PC-9 (cell line): ENCODE results near the gene ITK. TPM values are rescaled to one million over a fixed set of nuclear protein-coding genes. Genes with fewer than 3 reads are reported as not detected.

ENCODE experiments used
- BruUV-seq: library from RNA; stranded (reverse); fragments of 400-500 nt; replicated peaks from 2 replicates; lab custom pipeline; 2021; lab: Mats Ljungman, UMichigan
- CTCF ChIA-PET: fragments of 300-600 bp; sonication (Branson Sonifier 250); formaldehyde crosslinking; loops from one replicate; lab custom pipeline; 2022; ENCODE audit warnings: antibody characterized with exemption; lab: Charles Lee
- POLR2A ChIA-PET: fragments of 300-600 bp; sonication (Branson Sonifier 250); formaldehyde crosslinking; loops from one replicate; lab custom pipeline; 2022; ENCODE audit warnings: antibody characterized with exemption; ENCODE audit not compliant: unreplicated experiment; lab: Charles Lee
- DNase-seq, 2 experiments: peaks; one replicate each; pipeline versions ENCODE4 v3.0.0 to v3.0.0-alpha.2; 2015 to 2022; ENCODE audit warnings: mixed read lengths in 1 of 2
- H2AFZ ChIP-seq: fragments of 200-600 bp; sonication (generic); 2 replicates; pipeline ENCODE4 v1.8.1; 2017; ENCODE audit warnings: antibody characterized with exemption
- H3F3A ChIP-seq: fragments of 200-600 bp; sonication (generic); 2 replicates; pipeline ENCODE4 v1.8.1; 2017; ENCODE audit warnings: antibody characterized with exemption, mild to moderate bottlenecking, low read depth; ENCODE audit not compliant: insufficient read depth
- H3K27ac ChIP-seq: fragments of 200-600 bp; sonication (generic); 2 replicates; pipeline ENCODE4 v1.6.1; 2016; ENCODE audit warnings: mixed run types
- H3K27me3 ChIP-seq: fragments of 200-600 bp; sonication (generic); 2 replicates; pipeline ENCODE4 v1.6.1; 2016; ENCODE audit warnings: low read depth, mixed run types; ENCODE audit not compliant: insufficient read depth
- H3K36me3 ChIP-seq: fragments of 200-600 bp; sonication (generic); 2 replicates; pipeline ENCODE4 v1.6.1; 2016; ENCODE audit warnings: low read depth, mixed run types
- H3K4me1 ChIP-seq: fragments of 200-600 bp; sonication (generic); replicated peaks from 2 replicates; pipeline ENCODE4 v1.6.1; 2016; ENCODE audit warnings: mixed run types; ENCODE audit not compliant: insufficient read depth
- H3K4me2 ChIP-seq: fragments of 200-600 bp; sonication (generic); 2 replicates; pipeline ENCODE4 v1.6.1; 2017; ENCODE audit warnings: mixed run types
- H3K4me3 ChIP-seq: fragments of 200-600 bp; sonication (generic); 2 replicates; pipeline ENCODE4 v1.6.1; 2016; ENCODE audit warnings: mixed run types
- H3K79me2 ChIP-seq: fragments of 200-600 bp; sonication (generic); 2 replicates; pipeline ENCODE4 v1.6.1; 2017; ENCODE audit warnings: low read depth, mixed run types
- H3K9me2 ChIP-seq: fragments of 200-600 bp; sonication (generic); 2 replicates; pipeline ENCODE4 v1.8.1; 2017; ENCODE audit warnings: mild to moderate bottlenecking; ENCODE audit not compliant: insufficient read depth
- H3K9me3 ChIP-seq: fragments of 200-600 bp; sonication (generic); 2 replicates; pipeline ENCODE4 v1.8.1; 2016; ENCODE audit warnings: low read depth; ENCODE audit not compliant: insufficient read depth
- H4K20me1 ChIP-seq: fragments of 200-600 bp; sonication (generic); 2 replicates; pipeline ENCODE4 v1.8.1; 2017; ENCODE audit not compliant: insufficient read depth
- CTCF ChIP-seq: fragments of 200-600 bp; sonication (generic); conservative IDR thresholded peaks from 2 replicates; pipeline ENCODE4 v1.6.1; 2017; ENCODE audit warnings: mixed run types, antibody characterized with exemption, mild to moderate bottlenecking, moderate library complexity
- EZH2 ChIP-seq: fragments of 200-600 bp; sonication (generic); IDR thresholded peaks from 2 replicates; pipeline ENCODE4 v1.8.0; 2017; ENCODE audit warnings: antibody characterized with exemption, low read depth
- intact Hi-C: fragments of 100-400 bp; cut with micrococcal nuclease; formaldehyde crosslinking; loops from one replicate; pipeline ENCODE4 v1.10.0; 2022; ENCODE audit not compliant: unreplicated experiment
- total RNA-seq: library from RNA; stranded (reverse); gene quantifications from 2 replicates; pipeline ENCODE4 v1.2.3, GENCODE V29; 2021

The ITK gene
- total RNA-seq, 1 experiment from 2014 or later, result not detected

GRCh38 chr5:157164521-157164920 is 16.1 kb upstream of the ITK start:
- Histone ChIP-seq H3K27me3 (peaks cover 94% of the 10 kb centered on the region), H3K4me1 (no peaks in the 10 kb centered on the region), H2AFZ (no peak overlapping the region), H3K9me2 (no peaks in the 10 kb centered on the region), H3K4me3 (no peak overlapping the region), H3K36me3 (no peaks in the 10 kb centered on the region), H3K27ac (no peak overlapping the region), H3F3A (no peaks in the 10 kb centered on the region), H3K79me2 (no peaks in the 10 kb centered on the region), H4K20me1 (no peaks in the 10 kb centered on the region), H3K4me2 (no peak overlapping the region), H3K9me3 (no peaks in the 10 kb centered on the region)
- DNase-seq, result no peak
- TF ChIP-seq CTCF (no peak), EZH2 (no peak)
- ChIA-PET CTCF (no interaction called here), POLR2A (no interaction called here)
- no TSS peak for BruUV-seq
- intact Hi-C loops, result no loop called here

DNA sequence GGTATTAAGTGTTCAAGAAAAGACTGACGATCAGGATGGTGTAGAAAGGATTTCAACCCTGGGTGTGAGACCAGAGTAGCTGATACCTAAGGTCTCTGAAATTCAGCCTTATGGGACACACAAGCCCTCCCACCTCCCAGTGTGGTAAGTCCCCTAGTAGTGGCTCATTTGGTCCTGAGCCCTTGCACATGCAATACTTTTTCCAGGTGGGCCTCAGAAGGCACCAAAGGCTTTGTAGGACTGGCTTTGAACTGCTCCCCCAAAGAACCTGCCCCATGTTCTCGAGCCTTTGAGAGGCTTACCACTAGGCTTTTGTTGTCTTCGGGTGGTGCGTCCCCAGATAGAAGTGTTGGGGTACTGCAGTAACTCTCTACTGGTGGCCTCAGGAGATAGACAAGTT is 15.4 kb upstream of the ITK start:
- Histone ChIP-seq H3K79me2 (no peaks in the 10 kb centered on the region), H3K36me3 (no peaks in the 10 kb centered on the region), H3K4me3 (no peak overlapping the region), H3K9me2 (no peaks in the 10 kb centered on the region), H3K4me2 (no peak overlapping the region), H4K20me1 (no peaks in the 10 kb centered on the region), H3K27me3 (peaks cover 87% of the 10 kb centered on the region), H3K27ac (no peak overlapping the region), H3K9me3 (no peaks in the 10 kb centered on the region), H3F3A (no peaks in the 10 kb centered on the region), H3K4me1 (no peaks in the 10 kb centered on the region), H2AFZ (no peak overlapping the region)
- TF ChIP-seq EZH2 (no peak), CTCF (no peak)
- POLR2A ChIA-PET, result no interaction called here
- CTCF ChIA-PET, result no interaction called here
- no TSS peak for BruUV-seq
- DNase-seq, result no peak
- intact Hi-C loops, result no loop called here

GRCh38 chr5:157165668-157166067 is 15.0 kb upstream of the ITK start:
- Histone ChIP-seq H3K79me2 (no peaks in the 10 kb centered on the region), H3K4me2 (no peak overlapping the region), H3K9me3 (no peaks in the 10 kb centered on the region), H2AFZ (no peak overlapping the region), H3F3A (no peaks in the 10 kb centered on the region), H3K36me3 (no peaks in the 10 kb centered on the region), H3K4me3 (no peak overlapping the region), H3K27ac (no peak overlapping the region), H3K27me3 (peaks cover 87% of the 10 kb centered on the region), H3K9me2 (no peaks in the 10 kb centered on the region), H3K4me1 (no peaks in the 10 kb centered on the region), H4K20me1 (no peaks in the 10 kb centered on the region)
- POLR2A ChIA-PET, result no interaction called here
- no peak for DNase-seq
- CTCF ChIA-PET, result no interaction called here
- TF ChIP-seq CTCF, result no peak
- intact Hi-C loops, result no loop called here
- no TSS peak for BruUV-seq
